ENCODE data around the gene LRRC37A3.
"Not testable (repeated sequence)": the region's sequence is repeated elsewhere in the genome, so short reads cannot be mapped to it uniquely, and the experiment has no call there.

The LRRC37A3 gene

GRCh38 chr17:64829824-64830630, 89.3 kb downstream of the LRRC37A3 start:
- not testable (repeated sequence) for DNase-seq

- DNase-seq = not testable (repeated sequence)
Observed at GRCh38 chr17:64829068-64829467, 90.2 kb downstream of the LRRC37A3 start.

GRCh38 chr17:64818904-64819303, 100.4 kb downstream of the LRRC37A3 start:
- not testable (repeated sequence) for DNase-seq

GRCh38 chr17:64815833-64816198, 103.5 kb downstream of the LRRC37A3 start:
- not testable (repeated sequence) for DNase-seq

GRCh38 chr17:64814993-64815832, 104.1 kb downstream of the LRRC37A3 start:
- DNase-seq = not testable (repeated sequence)

- DNase-seq = peak; percentile 73 to 75
Observed at GRCh38 chr17:64808178-64808977, 110.9 kb downstream of the LRRC37A3 start.

Measured in SHP77 (cell line).